Ascending aorta (tissue), 2 donors: ENCODE results near the gene RPS4Y2. TPM values are rescaled to one million over a fixed set of nuclear protein-coding genes. Genes with fewer than 3 reads are reported as not detected.

ENCODE experiments used
- DNase-seq, 2 donors: peaks; one replicate each; pipeline ENCODE4 v3.0.0-alpha.2; 2019; ENCODE audit warnings: low spot score in 2 of 2
- H3K27ac ChIP-seq, 2 donors: fragments of 200-600 bp; sonication (generic); one replicate each; pipeline ENCODE4 v1.5.1; 2016 to 2017; ENCODE audit warnings: mild to moderate bottlenecking in 1 of 2
- H3K27me3 ChIP-seq: fragments of 200-600 bp; sonication (generic); one replicate; pipeline ENCODE4 v1.5.1; 2017
- H3K36me3 ChIP-seq, 2 donors: fragments of 200-600 bp; sonication (generic); one replicate each; pipeline ENCODE4 v1.5.1; 2016
- H3K4me1 ChIP-seq, 2 donors: fragments of 200-600 bp; sonication (generic); one replicate each; pipeline ENCODE4 v1.5.1; 2016 to 2017; ENCODE audit warnings: mild to moderate bottlenecking in 1 of 2
- H3K4me3 ChIP-seq, 2 donors: fragments of 200-600 bp; sonication (generic); one replicate each; pipeline ENCODE4 v1.5.1; 2016 to 2017; ENCODE audit warnings: mild to moderate bottlenecking in 1 of 2
- H3K9me3 ChIP-seq, 2 donors: fragments of 200-600 bp; sonication (generic); one replicate each; pipeline ENCODE4 v1.5.1; 2016
- CTCF ChIP-seq, 3 experiments: fragments of 200-600 bp in 2 of 3; fragments of 450-650 bp in 1 of 3; sonication (generic) in 2 of 3; IDR thresholded peaks; one replicate each; pipeline ENCODE4 v1.5.1; 2016 to 2019; ENCODE audit warnings: antibody characterized with exemption in 3 of 3, mild to moderate bottlenecking in 1 of 3, moderate library complexity in 1 of 3
- intact Hi-C: fragments of 100-400 bp; cut with DNase I; formaldehyde crosslinking; loops from one replicate; pipeline ENCODE4 v1.15.1; 2023
- total RNA-seq: library from RNA; depleted of rRNA; stranded (reverse); fragments of >200 nt; gene quantifications from one replicate; pipeline ENCODE4 v1.1.0, GENCODE V29; 2016

Gene RPS4Y2
- total RNA-seq, 1 donor from 2014 or later: not detected

- Histone ChIP-seq H3K27ac (no peak overlapping the region), H3K4me1 (no peaks in the 10 kb centered on the region), H3K4me3 (no peak overlapping the region), H3K9me3 (no peaks in the 10 kb centered on the region), H3K36me3 (no peaks in the 10 kb centered on the region), H3K27me3 (no peaks in the 10 kb centered on the region)
- no peak for TF ChIP-seq CTCF (IDR thresholded peaks at IDR 0.05)
- no peak for DNase-seq
- intact Hi-C loops: no loop called here
These were observed 42.6 kb downstream of the RPS4Y2 start for GRCh38 chrY:20798351-20799049.

- Histone ChIP-seq H3K36me3 (no peaks in the 10 kb centered on the region), H3K27ac (no peak overlapping the region), H3K4me1 (no peaks in the 10 kb centered on the region), H3K4me3 (no peak overlapping the region), H3K27me3 (no peaks in the 10 kb centered on the region), H3K9me3 (no peaks in the 10 kb centered on the region)
- no peak for DNase-seq
- TF ChIP-seq CTCF (IDR thresholded peaks at IDR 0.05): no peak
- intact Hi-C loops: no loop called here
These were observed 46.8 kb downstream of the RPS4Y2 start for GRCh38 chrY:20802659-20803058.

GRCh38 chrY:20806243-20806642, 50.3 kb downstream of the RPS4Y2 start:
- no peak overlapping the region for H3K27ac ChIP-seq
- no peaks in the 10 kb centered on the region for H3K36me3 ChIP-seq
- no peaks in the 10 kb centered on the region for H3K27me3 ChIP-seq
- H3K4me1 ChIP-seq: no peaks in the 10 kb centered on the region
- DNase-seq: no peak
- TF ChIP-seq CTCF (IDR thresholded peaks at IDR 0.05): no peak
- no peaks in the 10 kb centered on the region for H3K9me3 ChIP-seq
- H3K4me3 ChIP-seq: no peak overlapping the region
- intact Hi-C loops: no loop called here

- DNase-seq: no peak
- Histone ChIP-seq H3K9me3 (no peaks in the 10 kb centered on the region), H3K4me3 (no peak overlapping the region), H3K27me3 (no peaks in the 10 kb centered on the region), H3K27ac (no peak overlapping the region), H3K4me1 (no peaks in the 10 kb centered on the region), H3K36me3 (no peaks in the 10 kb centered on the region)
- no peak for TF ChIP-seq CTCF (IDR thresholded peaks at IDR 0.05)
- intact Hi-C loops: no loop called here
These were observed 57.6 kb downstream of the RPS4Y2 start for GRCh38 chrY:20813459-20813858.

- Histone ChIP-seq H3K9me3 (no peaks in the 10 kb centered on the region), H3K27ac (no peak overlapping the region), H3K4me1 (no peaks in the 10 kb centered on the region), H3K27me3 (no peaks in the 10 kb centered on the region), H3K4me3 (no peak overlapping the region), H3K36me3 (no peaks in the 10 kb centered on the region)
- no peak for TF ChIP-seq CTCF (IDR thresholded peaks at IDR 0.05)
- intact Hi-C loops: no loop called here
- no peak for DNase-seq
These were observed 58.9 kb downstream of the RPS4Y2 start for GRCh38 chrY:20814794-20815193.

GRCh38 chrY:20817067-20817466, 61.2 kb downstream of the RPS4Y2 start:
- H3K4me1 ChIP-seq: no peaks in the 10 kb centered on the region
- no peak overlapping the region for H3K4me3 ChIP-seq
- intact Hi-C loops: no loop called here
- H3K36me3 ChIP-seq: no peaks in the 10 kb centered on the region
- no peak overlapping the region for H3K27ac ChIP-seq
- TF ChIP-seq CTCF (IDR thresholded peaks at IDR 0.05): no peak
- no peaks in the 10 kb centered on the region for H3K9me3 ChIP-seq
- DNase-seq: no peak
- H3K27me3 ChIP-seq: no peaks in the 10 kb centered on the region
